WTC11 (cell line): ENCODE data around the gene PYCR2. TPM values are rescaled to one million over a fixed set of nuclear protein-coding genes. Genes with fewer than 3 reads are reported as not detected.

Experiments used
- ATAC-seq: fragments of 200-7000 bp; cut with Tn5 transposase; 2 replicates; pipeline ENCODE4 v1.10.0; 2021; ENCODE audit warnings: mild to moderate bottlenecking, moderate library complexity
- CTCF ChIA-PET: fragments of 300-600 bp; sonication (Branson Sonifier 250); formaldehyde crosslinking; loops from one replicate; lab custom pipeline; 2021; ENCODE audit warnings: antibody characterized with exemption; lab: Charles Lee
- POLR2A ChIA-PET: fragments of 350-600 bp; sonication (Branson Sonifier 250); formaldehyde crosslinking; loops from one replicate; lab custom pipeline; 2021; ENCODE audit warnings: antibody characterized with exemption; lab: Charles Lee
- DNase-seq: peaks from one replicate; pipeline ENCODE4 v3.0.0; 2021; ENCODE audit warnings: low spot score
- H3K27ac Mint-ChIP-seq: 2 replicates; pipeline ENCODE4 v1.8.0; 2021; ENCODE audit warnings: mixed read lengths
- H3K27me3 Mint-ChIP-seq: 2 replicates; pipeline ENCODE4 v1.8.0; 2021; ENCODE audit warnings: low read depth, mild to moderate bottlenecking, moderate library complexity, mixed read lengths
- H3K36me3 Mint-ChIP-seq: 2 replicates; pipeline ENCODE4 v1.8.0; 2021; ENCODE audit warnings: mixed read lengths
- H3K4me1 Mint-ChIP-seq: 2 replicates; pipeline ENCODE4 v1.8.0; 2022; ENCODE audit warnings: mixed read lengths
- H3K4me3 Mint-ChIP-seq: 2 replicates; pipeline ENCODE4 v1.8.0; 2021; ENCODE audit warnings: mild to moderate bottlenecking, moderate library complexity, mixed read lengths
- H3K9me3 Mint-ChIP-seq: 2 replicates; pipeline ENCODE4 v1.8.0; 2021; ENCODE audit warnings: mixed read lengths
- ATF1 ChIP-seq: sonication (generic); formaldehyde crosslinking; IDR thresholded peaks from 2 replicates; pipeline ENCODE4 v1.8.1; 2023; ENCODE audit warnings: mild to moderate bottlenecking, moderate library complexity, missing genetic modification reagents
- CREM ChIP-seq: sonication (generic); formaldehyde crosslinking; IDR thresholded peaks from 2 replicates; pipeline ENCODE4 v1.8.1; 2022; ENCODE audit warnings: mild to moderate bottlenecking, missing genetic modification reagents, moderate library complexity
- ELF4 ChIP-seq: sonication (generic); formaldehyde crosslinking; IDR thresholded peaks from 2 replicates; pipeline ENCODE4 v1.8.1; 2022; ENCODE audit warnings: low read depth, mild to moderate bottlenecking, moderate library complexity, missing genetic modification reagents
- FOXP4 ChIP-seq: sonication (generic); formaldehyde crosslinking; IDR thresholded peaks from 2 replicates; pipeline ENCODE4 v1.8.0; 2022; ENCODE audit warnings: mild to moderate bottlenecking, missing genetic modification reagents
- KAT7 ChIP-seq: sonication (generic); formaldehyde crosslinking; IDR thresholded peaks from 2 replicates; pipeline ENCODE4 v1.8.1; 2023; ENCODE audit warnings: missing genetic modification reagents, mild to moderate bottlenecking, borderline replicate concordance
- MAX ChIP-seq: sonication (generic); formaldehyde crosslinking; IDR thresholded peaks from 2 replicates; pipeline ENCODE4 v1.8.0; 2022; ENCODE audit warnings: mild to moderate bottlenecking, missing genetic modification reagents
- NFE2L1 ChIP-seq: sonication (generic); formaldehyde crosslinking; IDR thresholded peaks from 2 replicates; pipeline ENCODE4 v1.8.1; 2023; ENCODE audit warnings: missing genetic modification reagents
- NR3C1 ChIP-seq: sonication (generic); formaldehyde crosslinking; conservative IDR thresholded peaks from 2 replicates; pipeline ENCODE4 v1.8.1; 2023; ENCODE audit warnings: low read depth, mild to moderate bottlenecking, missing genetic modification reagents
- RORB ChIP-seq: fragments of 250-450 bp; sonication (Bioruptor Pico); IDR thresholded peaks from 2 replicates; pipeline ENCODE4 v1.9.0; 2021; ENCODE audit warnings: mild to moderate bottlenecking
- SP1 ChIP-seq: sonication (generic); formaldehyde crosslinking; conservative IDR thresholded peaks from 2 replicates; pipeline ENCODE4 v1.8.1; 2022; ENCODE audit warnings: missing genetic modification reagents
- TCF7 ChIP-seq: sonication (generic); formaldehyde crosslinking; IDR thresholded peaks from 2 replicates; pipeline ENCODE4 v1.8.0; 2022; ENCODE audit warnings: mild to moderate bottlenecking, low read depth, missing genetic modification reagents, moderate library complexity
- TEAD4 ChIP-seq: sonication (generic); formaldehyde crosslinking; IDR thresholded peaks from 2 replicates; pipeline ENCODE4 v1.8.0; 2022; ENCODE audit warnings: mild to moderate bottlenecking, missing genetic modification reagents
- TP53 ChIP-seq: sonication (generic); formaldehyde crosslinking; IDR thresholded peaks from 2 replicates; pipeline ENCODE4 v1.8.1; 2023; ENCODE audit warnings: mild to moderate bottlenecking, missing genetic modification reagents
- ZNF121 ChIP-seq: sonication (generic); formaldehyde crosslinking; IDR thresholded peaks from 2 replicates; pipeline ENCODE4 v1.8.0; 2023; ENCODE audit warnings: missing genetic modification reagents
- ZNF317 ChIP-seq: sonication (generic); formaldehyde crosslinking; IDR thresholded peaks from 2 replicates; pipeline ENCODE4 v1.8.1; 2023; ENCODE audit warnings: low read depth, mild to moderate bottlenecking, moderate library complexity, missing genetic modification reagents, borderline replicate concordance
- total RNA-seq: library from RNA; stranded (reverse); gene quantifications from 3 replicates; pipeline ENCODE4 v1.2.3, GENCODE V29; 2021
- TF ChIP-seq, protein P1 (sequence below): fragments of 250-450 bp; sonication (Bioruptor Pico); IDR thresholded peaks from 2 replicates; pipeline ENCODE4 v1.9.0; 2021; ENCODE audit warnings: mild to moderate bottlenecking
- TF ChIP-seq, protein P2 (sequence below): sonication (generic); formaldehyde crosslinking; IDR thresholded peaks from 2 replicates; pipeline ENCODE4 v1.8.1; 2022; ENCODE audit warnings: missing genetic modification reagents, borderline replicate concordance
- TF ChIP-seq, protein P3 (sequence below): sonication (generic); formaldehyde crosslinking; IDR thresholded peaks from 2 replicates; pipeline ENCODE4 v1.8.0; 2023; ENCODE audit warnings: mild to moderate bottlenecking, missing genetic modification reagents
- TF ChIP-seq, protein P4 (sequence below): fragments of 250-450 bp; sonication (Bioruptor Pico); IDR thresholded peaks from 2 replicates; pipeline ENCODE4 v1.9.0; 2021; ENCODE audit warnings: moderate library complexity, mild to moderate bottlenecking, inconsistent platforms, borderline replicate concordance

Gene PYCR2
- total RNA-seq, 1 experiment from 2014 or later: 86.0 TPM

GRCh38 chr1:225950905-225951497 lies 27.0 kb upstream of the PYCR2 start:
- Mint-ChIP-seq H3K27me3 (peaks cover 99% of the 10 kb centered on the region), H3K27ac (no peak overlapping the region), H3K36me3 (no peaks in the 10 kb centered on the region), H3K4me1 (peaks cover 44% of the 10 kb centered on the region), H3K4me3 (no peak overlapping the region), H3K9me3 (peaks cover 6% of the 10 kb centered on the region; the same call in 1 of the 2 replicates)
- POLR2A ChIA-PET: no interaction called here
- DNase-seq: peak; percentile 82
- TF ChIP-seq NFE2L1 (CRISPR knock-in tag): no peak
- TF ChIP-seq, protein P1, sequence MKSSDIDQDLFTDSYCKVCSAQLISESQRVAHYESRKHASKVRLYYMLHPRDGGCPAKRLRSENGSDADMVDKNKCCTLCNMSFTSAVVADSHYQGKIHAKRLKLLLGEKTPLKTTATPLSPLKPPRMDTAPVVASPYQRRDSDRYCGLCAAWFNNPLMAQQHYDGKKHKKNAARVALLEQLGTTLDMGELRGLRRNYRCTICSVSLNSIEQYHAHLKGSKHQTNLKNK (CRISPR knock-in tag): no peak
- no peak for TF ChIP-seq FOXP4
- no peak for TF ChIP-seq RORB (CRISPR knock-in tag)
- no peak for TF ChIP-seq TP53 (CRISPR knock-in tag)
- peak; percentile 65; the same call in 1 of the 2 replicates for TF ChIP-seq ZNF121 (CRISPR knock-in tag)
- peak; percentile 73 for ATAC-seq
- CTCF ChIA-PET: interaction anchor here (0.8 to 3.7 kb wide), 6 partner anchors 11 to 470 kb away, joined by 3 to 24 read pairs (median 5); partner anchors contain the start of gene LEFTY2

DNA sequence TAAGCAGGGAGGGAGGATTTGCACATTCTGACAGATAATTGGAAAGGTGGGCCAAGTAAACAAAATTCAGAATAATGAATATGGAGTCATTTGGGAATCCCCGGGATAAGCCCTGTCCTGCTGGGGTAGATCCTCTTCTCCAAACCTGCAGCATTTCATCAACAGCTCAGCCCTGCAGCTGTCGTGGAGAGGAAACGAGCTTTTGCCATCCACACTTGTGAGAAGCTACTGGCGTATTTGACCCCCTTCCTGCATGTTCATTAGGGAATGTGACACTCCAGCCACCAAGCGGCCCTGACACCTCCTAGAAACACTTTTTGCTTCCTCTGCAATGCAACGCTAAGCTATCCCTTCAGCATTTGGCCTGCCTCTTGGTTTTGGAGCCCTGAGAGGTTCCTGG lies 25.0 kb upstream of the PYCR2 start:
- H3K36me3 Mint-ChIP-seq: no peaks in the 10 kb centered on the region
- ATAC-seq (no peak), DNase-seq (no peak)
- TF ChIP-seq CREM (CRISPR knock-in tag) (no peak), NR3C1 (no peak), KAT7 (CRISPR knock-in tag) (no peak), FOXP4 (no peak)
- ChIA-PET POLR2A (interaction anchor here (0.8 to 1.2 kb wide), 2 partner anchors 9 to 50 kb away, joined by 7 read pairs; no protein-coding TSS in a partner anchor), CTCF (interaction anchor here (0.6 to 3.7 kb wide), 5 partner anchors 10 to 474 kb away, joined by 3 to 24 read pairs (median 5); partner anchors contain the start of gene LEFTY2)
- H3K27ac Mint-ChIP-seq: no peak overlapping the region
- peaks cover 64% of the 10 kb centered on the region for H3K4me1 Mint-ChIP-seq
- no peak overlapping the region for H3K4me3 Mint-ChIP-seq
- no peaks in the 10 kb centered on the region for H3K9me3 Mint-ChIP-seq
- H3K27me3 Mint-ChIP-seq: peaks cover 99% of the 10 kb centered on the region

DNA sequence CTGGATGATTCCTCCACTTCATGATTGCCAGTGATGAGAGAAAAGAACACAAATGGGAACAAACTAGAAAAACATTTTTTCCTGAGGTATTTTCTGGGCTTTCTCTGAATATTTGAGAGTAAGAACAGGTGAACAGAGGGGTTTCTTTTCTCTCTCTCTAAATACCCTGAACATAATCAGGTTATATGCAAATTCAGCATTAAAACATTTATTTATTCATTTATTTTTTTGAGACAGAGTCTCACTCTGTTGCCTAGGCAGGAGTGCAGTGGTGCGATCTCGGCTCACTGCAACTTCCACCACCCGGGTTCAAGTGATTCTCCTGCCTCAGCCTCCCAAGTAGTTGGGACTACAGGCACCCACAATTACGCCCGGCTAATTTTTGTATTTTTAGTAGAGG lies 22.8 kb upstream of the PYCR2 start:
- ATAC-seq (no peak), DNase-seq (no peak)
- peaks cover 85% of the 10 kb centered on the region for H3K4me1 Mint-ChIP-seq
- H3K27ac Mint-ChIP-seq: no peak overlapping the region
- H3K4me3 Mint-ChIP-seq: no peak overlapping the region
- no peaks in the 10 kb centered on the region for H3K9me3 Mint-ChIP-seq
- ChIA-PET POLR2A (interaction anchor here (1.5 kb wide), 1 partner anchor 116 kb away, joined by 3 read pairs; the partner anchor contains the start of gene H3-3A), CTCF (no interaction called here)
- H3K27me3 Mint-ChIP-seq: peaks cover 99% of the 10 kb centered on the region
- H3K36me3 Mint-ChIP-seq: no peaks in the 10 kb centered on the region
- no peak for TF ChIP-seq MAX (CRISPR knock-in tag)
- TF ChIP-seq, protein P2, sequence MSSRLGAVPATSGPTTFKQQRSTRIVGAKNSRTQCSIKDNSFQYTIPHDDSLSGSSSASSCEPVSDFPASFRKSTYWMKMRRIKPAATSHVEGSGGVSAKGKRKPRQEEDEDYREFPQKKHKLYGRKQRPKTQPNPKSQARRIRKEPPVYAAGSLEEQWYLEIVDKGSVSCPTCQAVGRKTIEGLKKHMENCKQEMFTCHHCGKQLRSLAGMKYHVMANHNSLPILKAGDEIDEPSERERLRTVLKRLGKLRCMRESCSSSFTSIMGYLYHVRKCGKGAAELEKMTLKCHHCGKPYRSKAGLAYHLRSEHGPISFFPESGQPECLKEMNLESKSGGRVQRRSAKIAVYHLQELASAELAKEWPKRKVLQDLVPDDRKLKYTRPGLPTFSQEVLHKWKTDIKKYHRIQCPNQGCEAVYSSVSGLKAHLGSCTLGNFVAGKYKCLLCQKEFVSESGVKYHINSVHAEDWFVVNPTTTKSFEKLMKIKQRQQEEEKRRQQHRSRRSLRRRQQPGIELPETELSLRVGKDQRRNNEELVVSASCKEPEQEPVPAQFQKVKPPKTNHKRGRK (CRISPR knock-in tag): no peak
- TF ChIP-seq, protein P1 (CRISPR knock-in tag): no peak
- no peak for TF ChIP-seq ZNF317 (CRISPR knock-in tag)
- TF ChIP-seq, protein P3, sequence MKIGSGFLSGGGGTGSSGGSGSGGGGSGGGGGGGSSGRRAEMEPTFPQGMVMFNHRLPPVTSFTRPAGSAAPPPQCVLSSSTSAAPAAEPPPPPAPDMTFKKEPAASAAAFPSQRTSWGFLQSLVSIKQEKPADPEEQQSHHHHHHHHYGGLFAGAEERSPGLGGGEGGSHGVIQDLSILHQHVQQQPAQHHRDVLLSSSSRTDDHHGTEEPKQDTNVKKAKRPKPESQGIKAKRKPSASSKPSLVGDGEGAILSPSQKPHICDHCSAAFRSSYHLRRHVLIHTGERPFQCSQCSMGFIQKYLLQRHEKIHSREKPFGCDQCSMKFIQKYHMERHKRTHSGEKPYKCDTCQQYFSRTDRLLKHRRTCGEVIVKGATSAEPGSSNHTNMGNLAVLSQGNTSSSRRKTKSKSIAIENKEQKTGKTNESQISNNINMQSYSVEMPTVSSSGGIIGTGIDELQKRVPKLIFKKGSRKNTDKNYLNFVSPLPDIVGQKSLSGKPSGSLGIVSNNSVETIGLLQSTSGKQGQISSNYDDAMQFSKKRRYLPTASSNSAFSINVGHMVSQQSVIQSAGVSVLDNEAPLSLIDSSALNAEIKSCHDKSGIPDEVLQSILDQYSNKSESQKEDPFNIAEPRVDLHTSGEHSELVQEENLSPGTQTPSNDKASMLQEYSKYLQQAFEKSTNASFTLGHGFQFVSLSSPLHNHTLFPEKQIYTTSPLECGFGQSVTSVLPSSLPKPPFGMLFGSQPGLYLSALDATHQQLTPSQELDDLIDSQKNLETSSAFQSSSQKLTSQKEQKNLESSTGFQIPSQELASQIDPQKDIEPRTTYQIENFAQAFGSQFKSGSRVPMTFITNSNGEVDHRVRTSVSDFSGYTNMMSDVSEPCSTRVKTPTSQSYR (CRISPR knock-in tag): no peak
- TF ChIP-seq TEAD4: no peak
- no peak for TF ChIP-seq SP1 (CRISPR knock-in tag)
- no peak for TF ChIP-seq ATF1 (CRISPR knock-in tag)
- TF ChIP-seq ELF4: no peak
- TF ChIP-seq, protein P4, sequence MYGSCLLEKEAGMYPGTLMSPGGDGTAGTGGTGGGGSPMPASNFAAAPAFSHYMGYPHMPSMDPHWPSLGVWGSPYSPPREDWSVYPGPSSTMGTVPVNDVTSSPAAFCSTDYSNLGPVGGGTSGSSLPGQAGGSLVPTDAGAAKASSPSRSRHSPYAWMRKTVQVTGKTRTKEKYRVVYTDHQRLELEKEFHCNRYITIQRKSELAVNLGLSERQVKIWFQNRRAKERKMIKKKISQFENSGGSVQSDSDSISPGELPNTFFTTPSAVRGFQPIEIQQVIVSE (CRISPR knock-in tag): no peak
- TF ChIP-seq TCF7 (CRISPR knock-in tag): no peak
